NCI-H2171 treated with DMSO at 0.1 percent for 48 hours (cell line): ENCODE data around the gene CCNQ.
A peak's percentile ranks its signal among the peaks of the same experiment; 100 is the strongest.

Experiments used
- DNase-seq: peaks from one replicate; lab custom pipeline; 2025; lab: John Stamatoyannopoulos, UW

The CCNQ gene

DNA sequence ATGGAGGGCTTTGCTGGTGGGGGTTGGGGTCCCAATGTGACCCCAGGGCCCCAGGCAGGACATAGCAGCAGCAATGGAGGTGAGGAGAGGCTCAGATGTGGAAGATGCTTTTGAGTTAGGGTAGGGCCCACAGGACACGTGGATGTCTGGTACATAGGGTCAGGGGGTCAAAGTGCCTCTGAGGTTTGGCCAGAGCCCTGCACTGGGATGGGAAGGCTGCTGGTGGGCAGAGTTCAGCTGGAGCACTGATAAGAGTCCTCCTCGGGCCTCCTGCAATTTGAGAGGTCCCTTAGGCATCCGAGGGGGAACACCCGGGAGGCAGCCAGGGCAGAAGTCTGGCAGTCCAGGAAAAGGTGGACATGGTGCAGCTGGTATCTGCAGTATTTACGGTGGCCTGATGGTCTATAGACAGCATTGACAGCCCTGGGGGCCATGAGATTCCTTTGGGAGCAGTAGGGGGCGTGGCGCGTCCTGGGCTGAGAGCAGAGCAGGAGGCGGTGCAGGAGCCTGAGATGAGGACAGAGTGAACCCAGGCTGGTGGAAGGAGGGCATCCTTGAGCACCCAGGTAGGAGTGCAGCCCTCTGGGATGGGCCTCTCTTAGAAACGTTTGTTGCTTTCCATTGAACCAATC, 22.6 kb downstream of the CCNQ start:
- DNase-seq: no peak

DNA sequence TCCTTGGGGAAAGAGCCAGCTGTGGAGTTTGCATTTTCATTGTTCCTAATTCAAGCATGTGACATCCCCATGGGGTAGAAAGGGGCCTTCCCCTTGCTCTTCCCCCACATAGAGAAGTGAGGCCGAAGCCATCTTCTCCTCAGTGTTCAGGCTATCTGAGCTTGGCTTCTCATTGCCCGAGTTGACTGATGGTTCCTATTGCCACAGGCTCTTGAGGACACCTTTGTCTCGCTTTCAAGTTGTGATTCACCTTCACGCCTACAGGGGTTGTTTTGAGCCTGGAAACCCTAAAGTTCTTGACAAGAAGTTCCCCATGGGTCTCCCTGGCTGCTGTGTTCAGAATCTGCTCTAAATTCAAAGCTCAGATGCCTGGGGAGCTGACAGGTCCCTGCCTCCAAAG, 25.0 kb downstream of the CCNQ start:
- no peak for DNase-seq

- no peak for DNase-seq
These were observed 26.3 kb downstream of the CCNQ start for GRCh38 chrX:153572601-153573000.

DNA sequence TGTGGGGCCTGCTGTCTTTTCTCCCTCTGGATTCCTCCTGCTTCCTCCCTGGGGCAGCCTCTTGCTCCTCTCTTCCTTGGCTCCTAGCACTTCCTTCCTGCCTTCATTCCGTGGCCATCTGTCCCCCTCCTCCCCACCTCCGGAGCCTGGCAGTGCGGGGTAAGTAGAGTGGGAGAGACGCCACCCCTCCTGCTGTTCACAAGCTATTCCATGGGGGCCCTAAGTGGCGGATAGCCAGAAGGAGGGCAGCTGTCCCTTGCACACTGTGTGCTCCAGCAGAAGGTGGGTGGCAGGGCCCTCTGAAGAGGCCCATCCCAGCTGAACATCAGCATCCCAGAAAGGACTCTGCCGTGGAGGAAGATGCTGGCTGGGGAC, 27.4 kb downstream of the CCNQ start:
- DNase-seq: peak; percentile 80

DNA sequence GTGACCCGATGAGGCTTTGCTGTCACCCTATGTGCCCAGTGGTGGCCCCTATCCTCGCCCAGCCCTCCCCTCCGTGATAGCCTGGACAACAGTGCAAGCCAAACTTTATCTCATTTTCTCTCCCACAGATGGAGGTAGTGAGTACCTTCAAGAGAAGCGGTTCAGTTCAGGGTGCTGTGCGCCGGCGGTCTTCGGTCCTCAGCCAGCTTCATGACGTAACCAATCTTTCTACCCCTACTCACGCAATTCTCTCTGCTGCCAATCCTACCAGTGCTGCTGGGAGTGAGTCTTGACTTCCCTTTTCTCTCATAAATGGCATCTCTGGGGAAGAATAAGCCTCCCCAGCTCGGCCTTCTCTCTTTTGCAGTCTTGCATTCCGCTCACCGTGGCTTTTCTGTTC, 29.5 kb downstream of the CCNQ start:
- DNase-seq: no peak

- no peak for DNase-seq
These were observed 30.4 kb downstream of the CCNQ start for GRCh38 chrX:153568451-153569011.

GRCh38 chrX:153565996-153566580, 32.9 kb downstream of the CCNQ start:
- no peak for DNase-seq

GRCh38 chrX:153564047-153564606, 34.8 kb downstream of the CCNQ start:
- no peak for DNase-seq

- no peak for DNase-seq
These were observed 36.4 kb downstream of the CCNQ start for GRCh38 chrX:153562546-153562945.

DNA sequence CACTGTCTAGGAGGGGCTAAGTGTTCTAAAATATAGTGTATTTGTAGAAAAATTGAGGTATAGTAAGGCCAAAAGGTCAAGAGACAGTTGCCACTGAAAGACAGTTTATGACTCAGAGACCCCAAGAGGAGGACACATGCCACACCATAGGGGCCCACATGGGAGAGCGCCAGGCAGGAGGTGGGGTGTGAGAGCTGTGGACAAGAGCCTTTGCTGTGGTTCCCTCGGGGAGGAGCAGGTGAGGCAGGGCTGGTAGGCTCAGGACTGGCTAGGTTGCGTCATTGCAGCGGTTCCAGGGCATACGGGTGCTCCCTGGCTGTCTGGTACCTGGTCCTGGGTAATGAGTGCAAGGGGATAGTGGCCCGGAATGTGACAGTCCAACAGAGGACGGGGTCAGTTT, 37.6 kb downstream of the CCNQ start:
- no peak for DNase-seq

DNA sequence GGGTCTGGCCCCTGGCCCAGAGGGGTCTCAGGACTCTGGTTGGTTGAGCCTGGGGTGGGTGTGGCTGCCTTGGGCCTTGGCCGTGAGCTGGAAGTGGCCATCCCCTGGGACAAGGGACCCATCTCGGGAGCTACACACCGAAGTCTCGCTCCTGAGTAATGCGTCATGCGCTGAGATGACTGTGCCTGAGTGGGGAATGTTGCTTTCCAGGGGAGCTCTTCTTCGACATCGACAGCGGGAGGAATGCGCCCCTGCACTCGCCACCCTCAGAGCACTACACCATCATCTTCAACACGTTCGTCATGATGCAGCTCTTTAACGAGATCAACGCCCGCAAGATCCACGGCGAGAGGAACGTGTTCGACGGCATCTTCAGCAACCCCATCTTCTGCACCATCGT, 38.5 kb downstream of the CCNQ start:
- DNase-seq: no peak

DNA sequence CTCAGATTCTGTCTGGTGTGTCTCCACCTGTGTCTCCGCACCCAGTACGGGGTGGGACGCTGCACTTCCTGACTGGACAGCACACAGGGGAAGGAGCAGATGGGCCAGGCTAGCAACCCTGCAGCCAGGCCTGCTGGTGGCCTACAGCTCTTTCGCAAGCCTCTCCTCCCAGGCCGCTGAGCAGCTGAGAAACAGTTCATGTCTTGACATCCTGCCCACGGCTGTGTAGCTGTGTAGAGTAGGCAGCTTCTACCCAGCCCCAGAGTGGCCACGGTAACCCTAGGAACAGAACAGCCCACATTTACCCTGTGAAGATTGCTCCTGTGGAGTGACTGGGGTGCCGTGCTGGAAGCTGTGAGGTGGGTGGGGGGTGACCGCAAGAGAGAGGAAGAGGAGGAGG, 38.9 kb downstream of the CCNQ start:
- no peak for DNase-seq

- no peak for DNase-seq
These were observed 41.2 kb downstream of the CCNQ start for GRCh38 chrX:153557618-153558355.

DNA sequence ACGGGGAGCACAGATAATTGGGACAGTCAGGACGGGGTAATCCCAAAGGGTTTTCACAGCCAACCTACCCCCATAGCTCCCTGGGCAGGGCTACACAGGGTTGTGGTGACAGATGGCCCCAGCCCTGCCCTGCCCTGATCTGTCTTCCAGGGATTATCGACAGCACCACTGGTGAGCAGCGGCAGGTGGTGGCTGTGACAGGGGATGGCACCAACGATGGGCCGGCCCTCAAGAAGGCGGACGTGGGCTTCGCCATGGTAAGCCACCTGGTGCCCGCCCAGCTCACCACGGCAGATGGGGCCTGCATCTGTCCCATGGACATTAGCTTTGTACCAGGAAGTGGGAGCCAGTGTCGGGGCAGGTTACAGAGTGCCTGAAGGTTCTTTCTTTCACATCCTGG, 42.2 kb downstream of the CCNQ start:
- DNase-seq: peak; percentile 46

GRCh38 chrX:153554519-153555167, 44.3 kb downstream of the CCNQ start:
- peak; percentile 30 for DNase-seq

DNA sequence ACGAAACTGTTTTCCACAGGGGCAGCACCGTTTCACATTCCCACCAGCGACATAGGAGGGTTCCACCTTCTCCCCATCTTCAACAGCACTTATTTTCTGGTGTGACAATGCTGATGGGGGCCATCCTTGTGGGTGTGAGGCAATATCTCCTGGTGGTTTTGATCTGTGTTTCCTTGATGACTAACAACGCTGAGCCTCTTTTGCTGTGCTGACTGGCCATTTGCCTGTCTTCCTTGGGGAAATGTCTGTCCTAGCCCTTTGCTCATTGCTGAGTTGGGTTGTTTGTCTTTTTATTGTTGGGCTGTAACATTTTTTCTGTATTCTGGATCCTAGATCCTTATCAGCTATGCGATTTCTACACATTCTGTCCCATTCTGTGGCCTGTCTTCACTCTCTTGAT, 47.8 kb downstream of the CCNQ start:
- no peak for DNase-seq

GRCh38 chrX:153549807-153550206, 49.1 kb downstream of the CCNQ start:
- DNase-seq: no peak

GRCh38 chrX:153549231-153549630, 49.7 kb downstream of the CCNQ start:
- no peak for DNase-seq

- DNase-seq: no peak
These were observed 51.7 kb downstream of the CCNQ start for GRCh38 chrX:153547195-153547594.

GRCh38 chrX:153546386-153546785, 52.6 kb downstream of the CCNQ start:
- no peak for DNase-seq

DNA sequence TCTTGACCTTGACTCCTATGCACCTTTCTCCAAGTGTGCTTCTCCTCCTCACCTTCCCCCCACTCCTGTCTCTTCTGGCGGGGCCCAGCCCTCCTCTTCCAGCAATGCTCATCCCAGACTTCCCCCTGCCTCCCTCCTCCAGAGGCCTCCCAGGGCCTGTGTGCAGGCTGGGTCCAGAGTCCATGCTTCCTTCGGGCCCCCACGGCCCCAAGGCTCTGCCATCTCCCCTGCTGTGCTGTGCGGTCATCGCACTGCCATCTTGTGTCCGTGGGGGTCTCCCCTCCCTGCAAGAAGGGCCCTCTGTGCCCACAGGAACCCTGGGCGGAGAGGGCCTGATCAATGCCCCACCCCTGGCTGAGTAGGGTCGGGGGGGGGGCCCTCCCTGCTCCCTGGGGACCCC, 54.2 kb downstream of the CCNQ start:
- DNase-seq: no peak

- DNase-seq: no peak
These were observed 59.0 kb downstream of the CCNQ start for GRCh38 chrX:153539979-153540358.
